Loucy (cell line): ENCODE results near the gene CFAP20DC.

Experiments
- CTCF ChIP-seq: fragments of 200-600 bp; sonication (generic); conservative IDR thresholded peaks from 2 replicates; pipeline ENCODE4 v1.5.1; 2014; ENCODE audit warnings: mild to moderate bottlenecking, antibody characterized with exemption, low read length
- EZH2phosphoT487 ChIP-seq: fragments of 200-600 bp; IDR thresholded peaks from 2 replicates; pipeline ENCODE4 v1.6.1; 2018; ENCODE audit warnings: antibody characterized with exemption, mild to moderate bottlenecking, moderate library complexity, borderline replicate concordance

DNA sequence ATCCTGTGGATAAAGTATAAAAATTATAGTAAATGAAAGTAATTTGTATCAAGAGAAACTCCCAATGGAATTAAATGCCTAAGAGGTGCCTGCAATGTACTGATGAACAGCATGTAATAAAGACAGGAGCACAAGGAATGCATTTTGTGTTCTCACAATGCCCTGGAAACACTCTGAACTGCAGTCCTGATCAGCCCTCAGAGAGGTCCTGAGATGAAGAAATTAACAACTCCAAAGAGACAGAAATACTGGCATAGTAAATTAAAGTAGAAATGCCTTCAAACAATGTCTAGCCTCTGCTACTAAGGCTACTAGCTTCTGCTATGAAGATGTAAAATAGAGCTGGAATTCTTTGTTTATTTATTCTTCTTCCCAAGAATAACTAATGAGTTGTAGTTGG is 59.9 kb downstream of the CFAP20DC start:
- TF ChIP-seq EZH2phosphoT487 (no peak), CTCF (no peak)
